ENCODE data around the gene HYI.

HYI gene

DNA sequence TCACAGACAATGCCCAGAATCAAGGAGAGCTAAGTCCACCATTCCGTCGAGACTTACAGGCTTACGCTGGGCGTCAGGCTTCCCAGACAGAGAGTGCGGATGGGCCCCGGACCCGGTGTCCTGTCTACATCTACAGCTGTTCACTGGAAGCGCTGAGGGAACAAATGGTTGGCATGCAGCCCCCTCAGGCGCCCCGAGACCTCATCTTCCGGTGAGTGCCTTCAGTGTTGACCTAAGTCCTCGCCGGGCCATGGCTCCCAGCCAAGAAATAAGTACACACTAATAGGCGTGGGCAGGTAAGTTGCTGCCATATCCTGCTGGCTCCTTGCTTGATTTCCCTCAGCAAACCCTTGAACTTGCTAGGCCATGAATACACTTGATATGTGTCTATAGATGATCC, 26.2 kb downstream of the HYI start:
- no peaks in the 10 kb centered on the region for H3K27me3 ChIP-seq (ENCODE audit: insufficient read depth, poor library complexity, severe bottlenecking)
- H3K4me3 ChIP-seq (replicated peaks; ENCODE audit: insufficient read depth, low read length): no peak overlapping the region
- H3K27ac ChIP-seq (replicated peaks): no peak overlapping the region
- no peak for TF ChIP-seq POLR2AphosphoS5 (IDR thresholded peaks at IDR 0.05; ENCODE audit: low read depth)
- TF ChIP-seq, protein P1, sequence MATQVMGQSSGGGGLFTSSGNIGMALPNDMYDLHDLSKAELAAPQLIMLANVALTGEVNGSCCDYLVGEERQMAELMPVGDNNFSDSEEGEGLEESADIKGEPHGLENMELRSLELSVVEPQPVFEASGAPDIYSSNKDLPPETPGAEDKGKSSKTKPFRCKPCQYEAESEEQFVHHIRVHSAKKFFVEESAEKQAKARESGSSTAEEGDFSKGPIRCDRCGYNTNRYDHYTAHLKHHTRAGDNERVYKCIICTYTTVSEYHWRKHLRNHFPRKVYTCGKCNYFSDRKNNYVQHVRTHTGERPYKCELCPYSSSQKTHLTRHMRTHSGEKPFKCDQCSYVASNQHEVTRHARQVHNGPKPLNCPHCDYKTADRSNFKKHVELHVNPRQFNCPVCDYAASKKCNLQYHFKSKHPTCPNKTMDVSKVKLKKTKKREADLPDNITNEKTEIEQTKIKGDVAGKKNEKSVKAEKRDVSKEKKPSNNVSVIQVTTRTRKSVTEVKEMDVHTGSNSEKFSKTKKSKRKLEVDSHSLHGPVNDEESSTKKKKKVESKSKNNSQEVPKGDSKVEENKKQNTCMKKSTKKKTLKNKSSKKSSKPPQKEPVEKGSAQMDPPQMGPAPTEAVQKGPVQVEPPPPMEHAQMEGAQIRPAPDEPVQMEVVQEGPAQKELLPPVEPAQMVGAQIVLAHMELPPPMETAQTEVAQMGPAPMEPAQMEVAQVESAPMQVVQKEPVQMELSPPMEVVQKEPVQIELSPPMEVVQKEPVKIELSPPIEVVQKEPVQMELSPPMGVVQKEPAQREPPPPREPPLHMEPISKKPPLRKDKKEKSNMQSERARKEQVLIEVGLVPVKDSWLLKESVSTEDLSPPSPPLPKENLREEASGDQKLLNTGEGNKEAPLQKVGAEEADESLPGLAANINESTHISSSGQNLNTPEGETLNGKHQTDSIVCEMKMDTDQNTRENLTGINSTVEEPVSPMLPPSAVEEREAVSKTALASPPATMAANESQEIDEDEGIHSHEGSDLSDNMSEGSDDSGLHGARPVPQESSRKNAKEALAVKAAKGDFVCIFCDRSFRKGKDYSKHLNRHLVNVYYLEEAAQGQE (IDR thresholded peaks at IDR 0.05; ENCODE audit: insufficient replicate concordance, low read depth): no peak
- no peak for TF ChIP-seq SPI1 (IDR thresholded peaks at IDR 0.05; ENCODE audit: borderline replicate concordance, low read depth)
- TF ChIP-seq GABPA (IDR thresholded peaks at IDR 0.05; ENCODE audit: low read depth): no peak
- no peak for TF ChIP-seq CTCF (IDR thresholded peaks at IDR 0.05; ENCODE audit: insufficient read depth, low read length)
- DNase-seq (ENCODE audit: low read depth in 1 of 2, low spot score in 1 of 2): no peak

DNA sequence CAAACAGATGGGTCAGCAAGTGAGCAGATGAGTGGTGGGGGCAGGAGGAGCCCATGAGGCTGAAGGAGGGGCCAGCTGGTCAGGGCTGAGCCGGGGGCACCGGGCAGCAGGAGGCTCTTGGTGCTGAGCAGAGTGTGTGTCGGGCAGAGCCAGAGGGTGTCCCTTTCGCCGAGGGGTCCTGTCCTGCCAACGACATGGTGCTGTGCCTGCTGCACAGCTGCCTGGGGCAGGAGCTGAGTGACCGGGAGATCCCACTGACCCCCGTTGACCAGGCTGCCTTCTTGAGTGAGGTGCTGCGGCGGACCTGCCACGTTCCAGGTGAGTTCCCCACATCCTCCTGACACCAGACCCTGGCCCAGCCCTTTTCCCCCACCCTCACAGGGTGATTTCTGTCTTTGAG, 27.5 kb downstream of the HYI start:
- TF ChIP-seq SPI1 (IDR thresholded peaks at IDR 0.05; ENCODE audit: borderline replicate concordance, low read depth): no peak
- TF ChIP-seq, protein P1 (IDR thresholded peaks at IDR 0.05; ENCODE audit: insufficient replicate concordance, low read depth): no peak
- no peak for TF ChIP-seq GABPA (IDR thresholded peaks at IDR 0.05; ENCODE audit: low read depth)
- TF ChIP-seq POLR2AphosphoS5 (IDR thresholded peaks at IDR 0.05; ENCODE audit: low read depth): no peak
- TF ChIP-seq CTCF (IDR thresholded peaks at IDR 0.05; ENCODE audit: insufficient read depth, low read length): no peak
- Histone ChIP-seq H3K4me3 (replicated peaks; ENCODE audit: insufficient read depth, low read length) (no peak overlapping the region), H3K27ac (replicated peaks) (no peak overlapping the region), H3K27me3 (ENCODE audit: insufficient read depth, poor library complexity, severe bottlenecking) (no peaks in the 10 kb centered on the region)
- no peak for DNase-seq (ENCODE audit: low read depth in 1 of 2, low spot score in 1 of 2)

DNA sequence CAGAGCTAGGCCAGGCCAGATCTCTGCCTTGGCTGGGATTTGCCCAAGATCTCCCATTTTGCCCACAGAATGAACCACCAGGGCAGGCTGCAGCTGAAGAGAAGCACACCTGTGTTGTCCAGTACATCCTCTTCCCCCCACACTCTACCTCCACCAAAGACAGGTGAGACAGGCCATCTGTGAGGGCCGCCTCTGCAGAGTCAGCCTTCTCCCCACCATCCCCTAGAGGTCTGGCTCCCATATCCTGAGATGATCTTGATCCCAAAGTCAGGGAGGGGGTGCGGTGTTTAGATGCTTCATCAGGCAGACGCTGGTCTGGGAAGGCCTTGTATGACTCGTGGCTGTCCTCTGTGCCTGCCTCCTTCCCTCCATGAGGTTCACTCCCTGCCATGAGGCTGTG, 28.7 kb downstream of the HYI start:
- H3K27me3 ChIP-seq (ENCODE audit: insufficient read depth, poor library complexity, severe bottlenecking): no peaks in the 10 kb centered on the region
- TF ChIP-seq, protein P1 (IDR thresholded peaks at IDR 0.05; ENCODE audit: insufficient replicate concordance, low read depth): no peak
- TF ChIP-seq SPI1 (IDR thresholded peaks at IDR 0.05; ENCODE audit: borderline replicate concordance, low read depth): no peak
- TF ChIP-seq POLR2AphosphoS5 (IDR thresholded peaks at IDR 0.05; ENCODE audit: low read depth): no peak
- TF ChIP-seq CTCF (IDR thresholded peaks at IDR 0.05; ENCODE audit: insufficient read depth, low read length): no peak
- no peak for TF ChIP-seq GABPA (IDR thresholded peaks at IDR 0.05; ENCODE audit: low read depth)
- no peak overlapping the region for H3K27ac ChIP-seq (replicated peaks)
- H3K4me3 ChIP-seq (replicated peaks; ENCODE audit: insufficient read depth, low read length): no peak overlapping the region
- DNase-seq (ENCODE audit: low read depth in 1 of 2, low spot score in 1 of 2): no peak
